GM19438 (cell line): Measurements from ENCODE around the gene LYST.
"Not testable (repeated sequence)": the region's sequence is repeated elsewhere in the genome, so short reads cannot be mapped to it uniquely, and the experiment has no call there.

ENCODE experiments used
- ATAC-seq: cut with Tn5 transposase; IDR thresholded peaks from one replicate; pipeline ENCODE4 v1.9.1; 2021; ENCODE audit warnings: low read depth; ENCODE audit not compliant: unreplicated experiment

Gene LYST

GRCh38 chr1:235859789-235860188 is 6.9 kb downstream of the LYST start:
- ATAC-seq, result no peak

DNA sequence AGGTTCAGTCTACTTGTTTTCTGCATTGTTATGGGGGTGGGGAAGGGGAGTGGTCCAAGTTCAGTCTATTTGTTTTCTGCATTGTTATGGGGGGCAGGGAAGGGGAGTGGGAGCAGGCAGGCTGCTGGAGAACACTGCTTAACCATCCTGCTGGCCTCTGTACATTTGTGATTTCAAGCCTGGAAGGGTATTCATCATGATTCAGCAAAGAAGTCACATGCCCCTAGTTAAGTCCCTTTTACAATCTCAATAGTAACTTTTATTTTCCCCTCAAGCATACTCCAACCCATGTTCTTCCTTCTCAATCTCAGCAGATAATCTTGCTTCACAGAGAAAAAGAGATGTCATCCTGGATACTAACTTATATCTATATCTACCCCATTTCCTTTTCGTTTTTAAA is 7.9 kb downstream of the LYST start:
- no peak for ATAC-seq

DNA sequence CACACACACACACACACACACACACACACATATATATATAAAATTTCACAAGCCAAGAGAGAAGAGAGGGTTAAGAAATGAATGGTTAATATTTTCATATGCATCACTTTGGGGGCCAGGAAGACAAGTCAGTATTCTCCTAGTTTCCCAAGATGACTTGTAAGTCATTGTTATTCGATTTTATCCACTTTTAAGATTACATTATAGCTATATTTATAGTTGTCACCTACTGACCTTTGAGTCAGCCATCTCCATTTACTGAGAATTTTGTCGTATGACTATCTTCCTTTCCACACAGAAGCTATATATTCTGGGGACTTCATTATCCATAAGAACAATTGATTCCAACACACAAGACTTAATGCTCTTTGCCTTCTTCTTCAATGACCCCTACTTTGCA is 8.9 kb downstream of the LYST start:
- ATAC-seq, result no peak

- no peak for ATAC-seq
Measured at GRCh38 chr1:235855811-235856429, 10.8 kb downstream of the LYST start.

- no peak for ATAC-seq
Measured at GRCh38 chr1:235854347-235854746, 12.4 kb downstream of the LYST start.

DNA sequence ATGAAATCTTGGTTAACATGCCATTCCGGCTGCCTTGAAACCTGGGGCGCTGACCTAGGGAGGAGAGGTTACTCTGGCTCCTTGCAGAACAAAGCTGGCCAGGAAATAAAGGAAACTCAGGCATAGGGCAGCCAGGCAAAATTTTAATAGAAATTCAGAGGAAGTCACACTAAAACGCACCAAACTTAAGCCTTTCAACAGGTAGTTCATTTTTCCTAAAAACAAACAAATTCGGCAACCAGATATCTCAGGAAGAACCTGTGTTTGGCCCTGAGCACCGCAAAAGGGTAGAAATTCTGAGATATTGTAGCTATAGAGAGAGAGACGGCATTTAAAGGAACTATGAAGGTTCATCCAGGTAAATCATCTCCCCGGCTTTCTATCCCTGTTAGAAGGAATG is 13.1 kb downstream of the LYST start:
- no peak for ATAC-seq

DNA sequence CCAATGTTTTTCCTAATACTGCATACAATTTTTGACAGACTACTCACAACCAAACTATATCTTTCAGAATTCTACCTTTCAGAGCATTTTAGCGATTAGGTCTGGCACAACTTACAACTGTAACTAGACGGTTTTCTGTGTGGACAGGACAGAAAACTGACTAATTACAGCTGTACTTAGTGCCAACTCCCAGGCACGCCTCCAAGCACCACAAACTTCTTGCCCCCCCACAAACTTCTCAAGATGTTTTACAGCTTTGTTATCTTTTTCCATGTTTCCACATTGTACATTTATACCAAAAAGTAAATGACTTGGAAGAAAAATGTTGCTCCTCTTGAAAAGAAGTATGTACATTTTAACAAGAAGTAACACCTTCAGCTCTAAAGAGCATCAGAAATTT is 13.8 kb downstream of the LYST start:
- ATAC-seq, result no peak

- ATAC-seq, result no peak
Measured at GRCh38 chr1:235851939-235852338, 14.8 kb downstream of the LYST start.

DNA sequence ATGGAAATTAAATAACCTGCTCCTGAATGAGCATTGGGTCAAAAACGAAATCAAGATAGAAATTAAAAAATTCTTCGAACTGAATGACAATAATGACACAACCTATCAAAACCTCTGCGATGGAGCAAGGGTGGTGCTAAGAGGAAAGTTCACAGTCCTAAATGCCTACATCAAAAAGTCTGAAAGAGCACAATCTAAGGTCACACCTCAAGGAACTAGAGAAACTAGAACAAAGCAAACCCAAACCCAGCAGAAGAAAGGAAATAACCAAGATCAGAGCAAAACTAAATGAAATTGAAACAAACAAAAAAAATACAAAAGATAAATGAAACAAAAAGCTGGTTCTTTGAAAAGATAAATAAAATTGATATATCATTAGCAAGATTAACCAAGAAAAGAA is 18.5 kb downstream of the LYST start:
- not testable (repeated sequence) for ATAC-seq

DNA sequence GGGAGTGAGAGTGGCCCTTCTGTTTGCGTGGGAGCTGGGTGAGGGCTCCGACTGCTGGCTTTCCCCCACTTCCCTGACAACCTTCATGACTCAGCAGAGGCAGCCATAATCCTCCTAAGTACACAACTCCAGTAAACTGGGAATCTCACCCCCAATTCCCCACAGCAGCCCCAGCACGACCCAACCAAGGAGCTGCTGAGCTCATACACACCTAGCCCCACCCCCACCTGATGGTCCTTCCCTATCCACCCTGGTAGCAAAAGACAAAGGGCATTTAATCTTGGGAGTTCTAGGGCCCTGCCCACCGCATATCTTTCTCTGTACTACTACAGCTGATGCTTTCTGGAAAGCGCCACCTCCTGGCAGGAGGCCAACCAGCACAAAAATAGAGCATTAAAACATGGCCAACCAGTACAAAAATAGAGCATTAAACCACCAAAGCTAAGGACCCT is 21.0 kb downstream of the LYST start:
- ATAC-seq, result not testable (repeated sequence)

DNA sequence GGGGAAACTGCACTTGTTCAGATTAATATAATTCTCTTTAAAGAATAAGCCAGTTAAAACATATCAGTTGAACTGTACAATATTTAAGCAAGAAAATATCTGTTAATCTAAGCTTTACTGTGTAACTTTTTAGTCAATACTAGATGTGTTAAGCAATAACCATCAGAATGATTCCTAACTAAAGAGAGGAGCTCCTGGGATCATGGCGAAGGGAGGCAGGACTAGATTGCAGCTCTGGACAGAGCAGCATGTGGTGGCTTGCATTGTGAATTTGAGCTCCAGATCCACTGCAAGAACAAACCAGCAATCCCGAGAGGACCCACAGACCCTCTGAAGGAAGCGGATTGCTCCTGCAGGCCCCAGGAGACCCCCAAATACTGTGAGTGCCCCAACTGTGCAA is 21.9 kb downstream of the LYST start:
- no peak for ATAC-seq

GRCh38 chr1:235843461-235843961 is 23.2 kb downstream of the LYST start:
- no peak for ATAC-seq

DNA sequence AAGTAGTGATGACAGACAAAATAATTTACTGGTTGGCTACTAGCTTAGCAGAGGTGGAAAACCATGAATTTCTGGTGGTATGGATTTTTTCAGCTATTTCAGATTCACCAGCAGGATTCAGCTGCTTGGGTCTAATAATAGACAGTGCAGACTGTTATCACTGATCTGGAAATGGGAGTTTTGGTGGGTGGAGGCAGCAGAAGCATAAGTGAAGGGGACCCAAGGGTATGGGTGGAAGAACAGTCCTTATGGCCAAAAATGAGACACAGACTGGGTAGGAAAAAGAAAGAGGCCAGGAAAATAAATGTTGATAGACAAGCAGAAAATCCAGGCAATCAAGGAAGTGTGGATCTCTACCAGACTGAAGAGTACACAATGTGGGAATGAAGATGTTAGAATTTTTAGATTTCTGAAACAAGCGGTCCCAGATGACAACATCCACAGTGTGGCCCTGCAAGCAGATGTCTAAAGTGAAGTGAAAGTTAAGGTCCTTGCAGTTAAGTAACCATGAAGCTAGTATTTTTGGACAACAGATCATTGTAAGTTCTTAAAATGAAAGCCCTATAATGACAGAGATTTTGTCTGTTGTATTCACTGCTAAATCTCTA is 24.7 kb downstream of the LYST start:
- ATAC-seq, result peak; percentile 75

DNA sequence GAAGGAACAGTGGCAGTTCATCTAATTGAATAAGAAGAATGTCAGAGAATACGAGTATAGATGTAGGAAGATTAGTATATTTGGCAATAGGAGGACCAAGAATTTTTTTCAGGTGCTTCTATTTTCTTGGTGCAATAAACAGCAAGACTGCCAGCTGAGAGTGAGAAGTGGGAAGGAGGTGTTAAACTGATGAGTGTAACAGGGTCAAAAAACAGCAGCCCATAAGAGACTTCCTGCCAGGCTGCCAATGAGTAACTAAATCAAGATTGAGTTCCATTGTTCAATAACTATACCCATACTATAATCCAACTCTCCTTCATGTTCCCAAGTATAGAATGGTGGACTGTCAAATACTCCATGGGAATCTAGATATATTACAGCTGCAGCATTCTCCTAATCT is 28.7 kb downstream of the LYST start:
- no peak for ATAC-seq

- no peak for ATAC-seq
Measured at GRCh38 chr1:235835226-235835625, 31.5 kb downstream of the LYST start.

DNA sequence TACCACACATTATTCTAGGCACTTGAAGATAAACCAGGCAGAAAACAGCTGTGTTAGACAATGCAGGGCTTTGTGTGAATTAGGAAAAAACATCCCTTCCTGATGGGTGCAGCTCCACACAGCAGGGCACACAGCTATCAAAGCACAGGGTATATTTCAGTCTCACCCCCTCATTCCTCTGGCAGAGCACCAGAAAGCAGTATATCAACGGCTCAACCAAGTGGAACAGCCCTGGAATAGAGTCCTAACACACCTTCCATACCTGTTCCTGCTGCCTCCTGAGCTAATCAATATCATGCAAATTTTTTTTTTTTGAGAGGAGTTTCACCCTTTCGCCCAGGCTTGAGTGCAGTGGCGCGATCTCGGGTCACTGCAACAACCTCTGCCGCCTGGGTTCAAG is 32.1 kb downstream of the LYST start:
- ATAC-seq, result no peak

DNA sequence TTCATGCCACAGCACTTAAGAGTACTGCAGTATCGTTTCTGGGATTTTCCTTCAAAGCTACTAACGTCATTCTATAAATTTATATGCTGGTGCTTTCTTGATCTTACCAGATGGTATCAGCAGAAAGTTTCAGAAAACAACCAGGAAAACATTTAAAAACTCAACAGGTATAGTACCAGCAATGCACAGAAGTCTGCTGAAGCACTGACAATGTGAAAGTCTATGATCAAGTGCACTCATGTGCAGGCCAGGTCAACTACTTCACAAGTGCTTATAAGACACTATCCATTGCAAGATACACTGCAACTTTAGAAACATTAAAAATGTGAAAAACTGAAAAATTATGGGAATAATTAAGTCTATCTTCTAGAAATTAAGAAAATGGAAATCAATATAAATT is 34.7 kb downstream of the LYST start:
- ATAC-seq, result no peak

GRCh38 chr1:235831148-235831547 is 35.6 kb downstream of the LYST start:
- ATAC-seq, result no peak

DNA sequence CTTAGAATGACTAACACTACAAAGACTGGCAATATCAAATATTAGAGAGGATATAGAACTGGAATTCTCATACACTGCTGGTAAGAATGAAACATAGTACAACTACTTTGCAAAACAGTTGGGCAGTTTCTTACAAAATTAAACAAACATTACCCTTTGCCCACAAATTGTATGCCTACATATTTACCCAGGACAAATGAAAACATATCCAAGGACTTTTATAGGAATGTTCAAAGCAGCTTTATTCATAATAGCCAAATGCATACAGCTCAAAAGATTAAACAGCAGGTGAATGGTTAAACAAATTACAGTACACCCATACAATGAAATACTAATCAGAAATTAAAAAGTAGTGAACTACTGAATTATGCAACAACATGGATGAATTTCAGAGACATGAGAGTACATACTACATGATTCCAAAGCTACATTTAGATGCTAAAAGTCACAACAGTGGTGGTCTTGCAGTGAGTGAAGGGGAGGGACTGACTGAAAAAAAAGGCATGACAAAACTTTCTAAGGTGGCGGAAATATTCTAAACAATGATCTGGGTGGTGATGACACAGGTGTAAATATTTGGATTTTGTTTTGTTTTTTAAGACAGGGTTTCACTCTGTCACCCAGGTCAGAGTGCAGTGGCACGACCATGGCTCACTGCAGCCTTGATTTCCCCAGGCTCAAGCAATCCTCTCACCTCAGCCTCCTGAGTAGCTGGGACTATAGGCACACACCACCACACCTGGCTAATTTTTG is 40.4 kb downstream of the LYST start:
- ATAC-seq, result no peak

DNA sequence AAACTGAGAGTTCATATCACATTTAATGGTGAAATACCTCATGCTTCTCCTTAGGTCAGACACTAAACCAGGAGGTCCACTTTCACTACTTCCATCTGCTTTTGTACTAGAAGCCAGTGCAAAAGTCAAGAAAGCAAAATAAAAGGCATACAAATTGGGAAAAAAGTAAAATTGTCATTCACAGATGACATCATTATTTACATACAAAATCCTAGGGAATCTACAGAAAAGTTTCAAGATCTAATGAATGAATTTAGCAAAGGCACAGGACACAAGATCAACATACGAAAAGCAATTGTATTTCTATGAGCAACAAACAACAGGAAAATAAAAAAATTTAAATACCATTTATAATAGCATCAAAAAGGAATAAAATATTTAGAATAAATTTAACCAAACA is 41.5 kb downstream of the LYST start:
- no peak for ATAC-seq

DNA sequence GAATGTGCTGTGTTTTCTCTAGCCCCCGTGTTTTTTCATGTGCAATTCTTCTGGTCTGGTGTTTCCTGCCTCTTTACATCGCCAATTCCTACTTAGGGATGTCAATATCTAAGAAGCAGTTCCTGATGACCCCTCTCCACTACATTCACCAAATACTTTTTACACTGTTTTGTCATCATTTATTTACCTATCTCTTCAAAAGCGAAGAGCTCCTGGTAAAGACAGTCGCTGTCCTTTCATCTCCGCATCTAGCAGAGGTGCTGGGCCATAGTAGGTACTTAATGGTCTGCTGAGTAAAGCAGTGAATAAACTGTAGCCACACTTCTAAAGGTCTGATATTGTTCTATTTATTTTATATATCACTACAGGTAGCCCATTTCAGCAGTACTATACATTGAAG is 43.0 kb downstream of the LYST start:
- no peak for ATAC-seq

DNA sequence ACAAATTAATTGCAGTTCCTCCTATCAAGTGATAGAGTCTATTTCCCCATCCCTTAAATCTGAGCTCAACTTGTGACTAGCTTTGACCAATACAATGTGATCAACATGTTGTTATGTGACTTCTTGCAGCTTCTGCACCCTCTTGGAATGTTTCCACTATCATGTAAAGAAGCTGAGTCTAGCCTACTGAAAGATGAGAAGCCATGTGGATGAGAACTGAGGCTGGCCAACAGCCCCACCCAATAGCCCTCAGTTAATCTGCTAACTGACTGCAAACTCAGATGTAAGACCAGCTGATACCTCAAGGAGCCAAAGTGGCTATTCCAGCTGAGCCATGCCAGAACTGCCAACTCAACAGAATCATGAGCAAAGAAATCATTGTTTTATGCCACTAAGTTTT is 44.0 kb downstream of the LYST start:
- no peak for ATAC-seq
